Neural cell (in vitro differentiated cells): Measurements from ENCODE around the gene POU6F2.

Experiments
- EP300 ChIP-seq: fragments of 450-650 bp; conservative IDR thresholded peaks from 2 replicates; pipeline ENCODE4 v1.6.1; 2014; ENCODE audit warnings: antibody characterized with exemption, mild to moderate bottlenecking, moderate library complexity; ENCODE audit not compliant: poor library complexity, severe bottlenecking
- TAF1 ChIP-seq: IDR thresholded peaks from 2 replicates; pipeline ENCODE4 v1.6.1; 2012; ENCODE audit warnings: low read depth
- TF ChIP-seq, protein P1 (sequence below): fragments of 450-650 bp; IDR thresholded peaks from 2 replicates; pipeline ENCODE4 v1.5.1; 2014; ENCODE audit warnings: antibody characterized with exemption, mild to moderate bottlenecking, moderate library complexity; ENCODE audit not compliant: poor library complexity, severe bottlenecking

- TF ChIP-seq, protein P1, sequence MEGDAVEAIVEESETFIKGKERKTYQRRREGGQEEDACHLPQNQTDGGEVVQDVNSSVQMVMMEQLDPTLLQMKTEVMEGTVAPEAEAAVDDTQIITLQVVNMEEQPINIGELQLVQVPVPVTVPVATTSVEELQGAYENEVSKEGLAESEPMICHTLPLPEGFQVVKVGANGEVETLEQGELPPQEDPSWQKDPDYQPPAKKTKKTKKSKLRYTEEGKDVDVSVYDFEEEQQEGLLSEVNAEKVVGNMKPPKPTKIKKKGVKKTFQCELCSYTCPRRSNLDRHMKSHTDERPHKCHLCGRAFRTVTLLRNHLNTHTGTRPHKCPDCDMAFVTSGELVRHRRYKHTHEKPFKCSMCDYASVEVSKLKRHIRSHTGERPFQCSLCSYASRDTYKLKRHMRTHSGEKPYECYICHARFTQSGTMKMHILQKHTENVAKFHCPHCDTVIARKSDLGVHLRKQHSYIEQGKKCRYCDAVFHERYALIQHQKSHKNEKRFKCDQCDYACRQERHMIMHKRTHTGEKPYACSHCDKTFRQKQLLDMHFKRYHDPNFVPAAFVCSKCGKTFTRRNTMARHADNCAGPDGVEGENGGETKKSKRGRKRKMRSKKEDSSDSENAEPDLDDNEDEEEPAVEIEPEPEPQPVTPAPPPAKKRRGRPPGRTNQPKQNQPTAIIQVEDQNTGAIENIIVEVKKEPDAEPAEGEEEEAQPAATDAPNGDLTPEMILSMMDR: no peak
- TF ChIP-seq EP300: no peak
- TF ChIP-seq TAF1: no peak
Measured at GRCh38 chr7:39360766-39361165, 383.1 kb downstream of the POU6F2 start.
